Activated T-helper 17 cell treated with anti-CD3 and anti-CD28 coated beads, Interleukin-2, amount 50 U/mL, for 72 hours (primary cell): ENCODE measurements around the gene CCR7. TPM values are rescaled to one million over a fixed set of nuclear protein-coding genes. Genes with fewer than 3 reads are reported as not detected.
"Not testable (repeated sequence)": the region's sequence is repeated elsewhere in the genome, so short reads cannot be mapped to it uniquely, and the experiment has no call there.

Experiments used
- ATAC-seq: fragments of 150-1000 bp; cut with Tn5 transposase; replicated peaks from 2 replicates; pipeline ENCODE4 v1.10.0; 2021; ENCODE audit warnings: mild to moderate bottlenecking, moderate library complexity
- H3K27ac Mint-ChIP-seq: one replicate; pipeline ENCODE4 v1.8.0; 2022; ENCODE audit warnings: mixed read lengths
- H3K27me3 Mint-ChIP-seq: one replicate; pipeline ENCODE4 v1.8.0; 2022; ENCODE audit warnings: mixed read lengths
- H3K36me3 Mint-ChIP-seq: one replicate; pipeline ENCODE4 v1.8.0; 2022; ENCODE audit warnings: low read depth, mild to moderate bottlenecking, mixed read lengths
- H3K4me1 Mint-ChIP-seq: one replicate; pipeline ENCODE4 v1.8.0; 2022; ENCODE audit warnings: mixed read lengths
- H3K4me3 Mint-ChIP-seq: one replicate; pipeline ENCODE4 v1.8.0; 2022; ENCODE audit warnings: mild to moderate bottlenecking, mixed read lengths
- H3K9me3 Mint-ChIP-seq: one replicate; pipeline ENCODE4 v1.8.0; 2022; ENCODE audit warnings: mixed read lengths
- total RNA-seq, 2 donors: library from RNA; stranded (reverse); gene quantifications; one replicate each; pipeline ENCODE4 v1.2.3, GENCODE V29; 2022

Gene CCR7
- total RNA-seq, 2 donors from 2014 or later = 140 to 304 TPM

GRCh38 chr17:40552806-40553693 lies 12.2 kb downstream of the CCR7 start:
- peaks cover 84% of the 10 kb centered on the region for H3K36me3 Mint-ChIP-seq
- no peaks in the 10 kb centered on the region for H3K27me3 Mint-ChIP-seq
- peaks cover 71% of the 10 kb centered on the region for H3K4me1 Mint-ChIP-seq
- H3K4me3 Mint-ChIP-seq = peak overlapping the region; percentile 74
- peak; percentile 15 for ATAC-seq
- H3K27ac Mint-ChIP-seq = peak overlapping the region; percentile 88
- no peaks in the 10 kb centered on the region for H3K9me3 Mint-ChIP-seq

GRCh38 chr17:40551879-40552768 lies 13.1 kb downstream of the CCR7 start:
- Mint-ChIP-seq H3K27me3 (no peaks in the 10 kb centered on the region), H3K9me3 (no peaks in the 10 kb centered on the region), H3K27ac (peak overlapping the region; percentile 88), H3K4me3 (peak overlapping the region; percentile 74), H3K4me1 (peaks cover 80% of the 10 kb centered on the region), H3K36me3 (peaks cover 75% of the 10 kb centered on the region)
- peak; percentile 5 for ATAC-seq

- peaks cover 79% of the 10 kb centered on the region for H3K4me1 Mint-ChIP-seq
- H3K9me3 Mint-ChIP-seq = no peaks in the 10 kb centered on the region
- H3K27me3 Mint-ChIP-seq = no peaks in the 10 kb centered on the region
- peak overlapping the region; percentile 88 for H3K27ac Mint-ChIP-seq
- peaks cover 66% of the 10 kb centered on the region for H3K36me3 Mint-ChIP-seq
- no peak for ATAC-seq
- peak overlapping the region; percentile 74 for H3K4me3 Mint-ChIP-seq
Measured at GRCh38 chr17:40551091-40551878, 14.0 kb downstream of the CCR7 start.

GRCh38 chr17:40550608-40551007 lies 14.7 kb downstream of the CCR7 start:
- Mint-ChIP-seq H3K36me3 (peaks cover 60% of the 10 kb centered on the region), H3K27ac (peak overlapping the region; percentile 88)
- ATAC-seq = no peak

GRCh38 chr17:40548982-40549685 lies 16.1 kb downstream of the CCR7 start:
- Mint-ChIP-seq H3K4me1 (peaks cover 70% of the 10 kb centered on the region), H3K9me3 (no peaks in the 10 kb centered on the region), H3K27me3 (no peaks in the 10 kb centered on the region), H3K27ac (peak overlapping the region; percentile 88), H3K4me3 (peak overlapping the region; percentile 54), H3K36me3 (peaks cover 45% of the 10 kb centered on the region)
- ATAC-seq = no peak

More at GRCh38 chr17:40550608-40551007, 14.7 kb downstream of the CCR7 start:
- H3K27me3 Mint-ChIP-seq = no peaks in the 10 kb centered on the region
- H3K9me3 Mint-ChIP-seq = no peaks in the 10 kb centered on the region
- H3K4me3 Mint-ChIP-seq = peak overlapping the region; percentile 74
- peaks cover 84% of the 10 kb centered on the region for H3K4me1 Mint-ChIP-seq

GRCh38 chr17:40548491-40548981 lies 16.7 kb downstream of the CCR7 start:
- no peaks in the 10 kb centered on the region for H3K9me3 Mint-ChIP-seq
- peaks cover 65% of the 10 kb centered on the region for H3K4me1 Mint-ChIP-seq
- peak overlapping the region; percentile 88 for H3K27ac Mint-ChIP-seq
- H3K27me3 Mint-ChIP-seq = no peaks in the 10 kb centered on the region
- ATAC-seq = no peak
- peak overlapping the region; percentile 54 for H3K4me3 Mint-ChIP-seq
- H3K36me3 Mint-ChIP-seq = peaks cover 39% of the 10 kb centered on the region

GRCh38 chr17:40547785-40548478 lies 17.3 kb downstream of the CCR7 start:
- peak; percentile 14 for ATAC-seq
- peak overlapping the region; percentile 88 for H3K27ac Mint-ChIP-seq
- H3K4me3 Mint-ChIP-seq = peak overlapping the region; percentile 54
- peaks cover 33% of the 10 kb centered on the region for H3K36me3 Mint-ChIP-seq
- no peaks in the 10 kb centered on the region for H3K27me3 Mint-ChIP-seq
- peaks cover 69% of the 10 kb centered on the region for H3K4me1 Mint-ChIP-seq
- no peaks in the 10 kb centered on the region for H3K9me3 Mint-ChIP-seq

GRCh38 chr17:40547079-40547784 lies 18.0 kb downstream of the CCR7 start:
- no peak for ATAC-seq
- Mint-ChIP-seq H3K27me3 (no peaks in the 10 kb centered on the region), H3K27ac (peak overlapping the region; percentile 88), H3K36me3 (peaks cover 32% of the 10 kb centered on the region), H3K4me3 (peak overlapping the region; percentile 54), H3K9me3 (no peaks in the 10 kb centered on the region), H3K4me1 (peaks cover 67% of the 10 kb centered on the region)

- H3K27ac Mint-ChIP-seq, ATAC-seq, H3K27me3 Mint-ChIP-seq, H3K4me3 Mint-ChIP-seq, H3K9me3 Mint-ChIP-seq: not testable (repeated sequence)
- H3K36me3 Mint-ChIP-seq = peaks cover 33% of the 10 kb centered on the region
- peaks cover 69% of the 10 kb centered on the region for H3K4me1 Mint-ChIP-seq
Measured at GRCh38 chr17:40546497-40546896, 18.8 kb downstream of the CCR7 start.

GRCh38 chr17:40545660-40546059 lies 19.6 kb downstream of the CCR7 start:
- ATAC-seq = no peak
- H3K9me3 Mint-ChIP-seq = no peaks in the 10 kb centered on the region
- H3K4me1 Mint-ChIP-seq = peaks cover 72% of the 10 kb centered on the region
- no peak overlapping the region for H3K4me3 Mint-ChIP-seq
- no peaks in the 10 kb centered on the region for H3K27me3 Mint-ChIP-seq
- peak overlapping the region; percentile 47 for H3K27ac Mint-ChIP-seq
- peaks cover 33% of the 10 kb centered on the region for H3K36me3 Mint-ChIP-seq

GRCh38 chr17:40542558-40543411 lies 22.5 kb downstream of the CCR7 start:
- H3K9me3 Mint-ChIP-seq = no peaks in the 10 kb centered on the region
- ATAC-seq = peak; percentile 57
- H3K27me3 Mint-ChIP-seq = no peaks in the 10 kb centered on the region
- H3K4me1 Mint-ChIP-seq = peaks cover 61% of the 10 kb centered on the region
- H3K36me3 Mint-ChIP-seq = peaks cover 21% of the 10 kb centered on the region
- peak overlapping the region; percentile 94 for H3K4me3 Mint-ChIP-seq
- peak overlapping the region; percentile 100 for H3K27ac Mint-ChIP-seq
